ENCODE data around the gene SLC29A1.

DNA sequence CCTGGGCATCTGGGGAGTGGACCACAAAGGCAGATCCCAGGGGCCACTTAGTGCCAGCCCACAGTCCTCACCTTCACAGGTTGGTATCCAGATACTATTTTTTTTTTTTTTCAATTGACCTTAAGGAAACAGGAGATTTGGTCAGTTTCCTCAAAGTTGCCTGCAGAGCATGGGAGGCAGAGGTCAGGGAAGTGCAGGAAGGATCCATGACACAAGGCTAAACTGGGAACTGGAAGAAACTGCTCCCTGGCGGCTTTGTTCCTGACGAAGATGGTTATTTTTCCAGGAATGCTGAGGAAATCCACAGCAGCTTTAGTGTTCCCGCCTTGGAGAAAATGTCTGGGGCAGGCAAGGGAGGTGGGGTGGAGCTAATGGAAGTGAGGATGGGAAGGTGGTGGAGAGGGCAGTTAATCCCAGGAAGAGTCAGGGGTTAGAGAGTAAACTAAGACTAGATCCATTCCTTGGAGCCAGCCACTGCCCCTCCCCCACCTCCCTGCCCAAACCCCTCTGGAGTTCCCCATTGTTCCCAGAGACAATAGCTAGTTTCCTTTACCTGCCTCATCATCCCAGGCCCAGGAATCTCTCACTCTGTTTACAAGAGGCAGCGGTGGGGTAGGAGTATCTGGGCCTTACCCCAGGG is 20.9 kb upstream of the SLC29A1 start:
- TF ChIP-seq EZH2 (IDR thresholded peaks at IDR 0.05; ENCODE audit: low read depth) = no peak
- TF ChIP-seq, protein P1, sequence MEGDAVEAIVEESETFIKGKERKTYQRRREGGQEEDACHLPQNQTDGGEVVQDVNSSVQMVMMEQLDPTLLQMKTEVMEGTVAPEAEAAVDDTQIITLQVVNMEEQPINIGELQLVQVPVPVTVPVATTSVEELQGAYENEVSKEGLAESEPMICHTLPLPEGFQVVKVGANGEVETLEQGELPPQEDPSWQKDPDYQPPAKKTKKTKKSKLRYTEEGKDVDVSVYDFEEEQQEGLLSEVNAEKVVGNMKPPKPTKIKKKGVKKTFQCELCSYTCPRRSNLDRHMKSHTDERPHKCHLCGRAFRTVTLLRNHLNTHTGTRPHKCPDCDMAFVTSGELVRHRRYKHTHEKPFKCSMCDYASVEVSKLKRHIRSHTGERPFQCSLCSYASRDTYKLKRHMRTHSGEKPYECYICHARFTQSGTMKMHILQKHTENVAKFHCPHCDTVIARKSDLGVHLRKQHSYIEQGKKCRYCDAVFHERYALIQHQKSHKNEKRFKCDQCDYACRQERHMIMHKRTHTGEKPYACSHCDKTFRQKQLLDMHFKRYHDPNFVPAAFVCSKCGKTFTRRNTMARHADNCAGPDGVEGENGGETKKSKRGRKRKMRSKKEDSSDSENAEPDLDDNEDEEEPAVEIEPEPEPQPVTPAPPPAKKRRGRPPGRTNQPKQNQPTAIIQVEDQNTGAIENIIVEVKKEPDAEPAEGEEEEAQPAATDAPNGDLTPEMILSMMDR (conservative IDR thresholded peaks at IDR 0.05) = no peak

Measured in PC-9 (cell line).